ENCODE data around the gene PFDN4.

Gene PFDN4

GRCh38 chr20:54173653-54174456 lies 34.0 kb upstream of the PFDN4 start, which contains the start of gene CYP24A1:
TSS of gene CYP24A1 (minus strand) at chr20:54173986. CDS start at chr20:54173579, 407 bp downstream.
- no peaks in the 10 kb centered on the region for H3K79me1 ChIP-seq (ENCODE audit: low read depth, low read length)
- peaks cover 11 to 14% of the 10 kb centered on the region in 2 donors for H3K4me1 ChIP-seq (ENCODE audit: control insufficient read depth in 2 of 2, insufficient read depth in 1 of 2, low read depth in 1 of 2, low read length in 2 of 2)
- peak; percentile 12 for DNase-seq (ENCODE audit: low spot score)
- peak within 1 kb of the TSS; percentile 78 for H3K9ac ChIP-seq (ENCODE audit: low read depth, low read length, poor library complexity)
- no peak within 1 kb of the TSS for H2BK120ac ChIP-seq (ENCODE audit: low read depth, low read length)
- peak within 1 kb of the TSS in 1 of 2 donors; percentile 72 for H3K4me3 ChIP-seq (ENCODE audit: low read length in 2 of 2)
- peak within 1 kb of the TSS; percentile 40 for H3K23ac ChIP-seq (ENCODE audit: low read depth, low read length, poor library complexity)
- H2AFZ ChIP-seq (ENCODE audit: low read length), result peak within 1 kb of the TSS; percentile 69
- no CpG with 5 or more reads among the region's 61 CpGs for WGBS, 2 donors (ENCODE audit: extremely low coverage in 2 of 2, insufficient read length in 2 of 2, insufficient replicate concordance in 1 of 2)
- no peak within 1 kb of the TSS for H4K8ac ChIP-seq (ENCODE audit: low read depth, low read length)
- peak within 1 kb of the TSS; percentile 85 for H3K4me2 ChIP-seq (ENCODE audit: insufficient read depth, low read length, poor library complexity, severe bottlenecking)
- no peak within 1 kb of the TSS for H3K27ac ChIP-seq (replicated peaks; ENCODE audit: low read length)
- H2BK12ac ChIP-seq (ENCODE audit: low read length), result no peak within 1 kb of the TSS
- no peak within 1 kb of the TSS for H2AK5ac ChIP-seq (ENCODE audit: low read depth, low read length)
- H3K27me3 ChIP-seq (ENCODE audit: control insufficient read depth in 3 of 3, insufficient read depth in 3 of 3, low read depth in 1 of 3, low read length in 3 of 3), result peaks cover 19 to 81% (median 48%) of the 10 kb centered on the region in 3 experiments
- H3K36me3 ChIP-seq (replicated peaks in 1 of 2; ENCODE audit: control insufficient read depth in 2 of 2, insufficient read depth in 2 of 2, low read length in 2 of 2), result no peaks in the 10 kb centered on the region
- no peaks in the 10 kb centered on the region for H3K9me3 ChIP-seq (replicated peaks in 1 of 2; ENCODE audit: control insufficient read depth in 2 of 2, insufficient read depth in 1 of 2, low read depth in 1 of 2, low read length in 2 of 2)
- peak within 1 kb of the TSS; percentile 80 for H3K18ac ChIP-seq (ENCODE audit: low read length)
- no peak within 1 kb of the TSS for H3K4ac ChIP-seq (ENCODE audit: low read length)
- H2BK5ac ChIP-seq (ENCODE audit: low read length), result peak within 1 kb of the TSS; percentile 70
- no peak within 1 kb of the TSS for H2BK15ac ChIP-seq (ENCODE audit: low read length)
- H3K14ac ChIP-seq (ENCODE audit: low read length), result peak within 1 kb of the TSS; percentile 27
- H4K91ac ChIP-seq (ENCODE audit: low read depth, low read length, poor library complexity), result no peak within 1 kb of the TSS

GRCh38 chr20:54174457-54175175 lies 33.3 kb upstream of the PFDN4 start:
- peaks cover 19 to 74% (median 48%) of the 10 kb centered on the region in 3 experiments for H3K27me3 ChIP-seq (ENCODE audit: control insufficient read depth in 3 of 3, insufficient read depth in 3 of 3, low read depth in 1 of 3, low read length in 3 of 3)
- H3K4ac ChIP-seq (ENCODE audit: low read length), result no peak overlapping the region
- no CpG with 5 or more reads among the region's 18 CpGs for WGBS, 2 donors (ENCODE audit: extremely low coverage in 2 of 2, insufficient read length in 2 of 2, insufficient replicate concordance in 1 of 2)
- H3K79me1 ChIP-seq (ENCODE audit: low read depth, low read length), result no peaks in the 10 kb centered on the region
- peak overlapping the region; percentile 25 for H3K14ac ChIP-seq (ENCODE audit: low read length)
- H3K4me1 ChIP-seq (ENCODE audit: control insufficient read depth in 2 of 2, insufficient read depth in 1 of 2, low read depth in 1 of 2, low read length in 2 of 2), result peaks cover 11 to 14% of the 10 kb centered on the region in 2 donors
- no peaks in the 10 kb centered on the region for H3K9me3 ChIP-seq (replicated peaks in 1 of 2; ENCODE audit: control insufficient read depth in 2 of 2, insufficient read depth in 1 of 2, low read depth in 1 of 2, low read length in 2 of 2)
- no peak overlapping the region for H3K23ac ChIP-seq (ENCODE audit: low read depth, low read length, poor library complexity)
- no peak overlapping the region for H2BK12ac ChIP-seq (ENCODE audit: low read length)
- H2AK5ac ChIP-seq (ENCODE audit: low read depth, low read length), result no peak overlapping the region
- H2BK15ac ChIP-seq (ENCODE audit: low read length), result no peak overlapping the region
- peak overlapping the region; percentile 69 for H2AFZ ChIP-seq (ENCODE audit: low read length)
- DNase-seq (ENCODE audit: low spot score), result peak; percentile 18
- no peak overlapping the region for H4K8ac ChIP-seq (ENCODE audit: low read depth, low read length)
- H2BK5ac ChIP-seq (ENCODE audit: low read length), result no peak overlapping the region
- H4K91ac ChIP-seq (ENCODE audit: low read depth, low read length, poor library complexity), result no peak overlapping the region
- no peak overlapping the region for H3K27ac ChIP-seq (replicated peaks; ENCODE audit: low read length)
- H3K4me2 ChIP-seq (ENCODE audit: insufficient read depth, low read length, poor library complexity, severe bottlenecking), result peak overlapping the region; percentile 85
- no peak overlapping the region for H3K9ac ChIP-seq (ENCODE audit: low read depth, low read length, poor library complexity)
- peak overlapping the region; percentile 29 for H3K18ac ChIP-seq (ENCODE audit: low read length)
- H3K36me3 ChIP-seq (replicated peaks in 1 of 2; ENCODE audit: control insufficient read depth in 2 of 2, insufficient read depth in 2 of 2, low read length in 2 of 2), result no peaks in the 10 kb centered on the region
- H2BK120ac ChIP-seq (ENCODE audit: low read depth, low read length), result no peak overlapping the region
- H3K4me3 ChIP-seq (ENCODE audit: low read length in 2 of 2), result no peak overlapping the region

GRCh38 chr20:54176610-54177009 lies 31.3 kb upstream of the PFDN4 start:
- H3K4me2 ChIP-seq (ENCODE audit: insufficient read depth, low read length, poor library complexity, severe bottlenecking), result no peak overlapping the region
- H3K36me3 ChIP-seq (replicated peaks in 1 of 2; ENCODE audit: control insufficient read depth in 2 of 2, insufficient read depth in 2 of 2, low read length in 2 of 2), result no peaks in the 10 kb centered on the region
- no peak overlapping the region for H3K4ac ChIP-seq (ENCODE audit: low read length)
- no peak overlapping the region for H4K91ac ChIP-seq (ENCODE audit: low read depth, low read length, poor library complexity)
- no peak overlapping the region for H3K18ac ChIP-seq (ENCODE audit: low read length)
- peaks cover 11 to 14% of the 10 kb centered on the region in 2 donors for H3K4me1 ChIP-seq (ENCODE audit: control insufficient read depth in 2 of 2, insufficient read depth in 1 of 2, low read depth in 1 of 2, low read length in 2 of 2)
- no peaks in the 10 kb centered on the region for H3K9me3 ChIP-seq (replicated peaks in 1 of 2; ENCODE audit: control insufficient read depth in 2 of 2, insufficient read depth in 1 of 2, low read depth in 1 of 2, low read length in 2 of 2)
- no peak overlapping the region for H2BK12ac ChIP-seq (ENCODE audit: low read length)
- no peak overlapping the region for H2AK5ac ChIP-seq (ENCODE audit: low read depth, low read length)
- H2AFZ ChIP-seq (ENCODE audit: low read length), result no peak overlapping the region
- no peak overlapping the region for H3K23ac ChIP-seq (ENCODE audit: low read depth, low read length, poor library complexity)
- WGBS, 2 donors (ENCODE audit: extremely low coverage in 2 of 2, insufficient read length in 2 of 2, insufficient replicate concordance in 1 of 2), result no CpG with 5 or more reads among the region's 2 CpGs
- no peak overlapping the region for H2BK120ac ChIP-seq (ENCODE audit: low read depth, low read length)
- no peak for DNase-seq (ENCODE audit: low spot score)
- H4K8ac ChIP-seq (ENCODE audit: low read depth, low read length), result no peak overlapping the region
- H3K4me3 ChIP-seq (ENCODE audit: low read length in 2 of 2), result no peak overlapping the region
- H3K27me3 ChIP-seq (ENCODE audit: control insufficient read depth in 3 of 3, insufficient read depth in 3 of 3, low read depth in 1 of 3, low read length in 3 of 3), result peaks cover 19 to 67% (median 38%) of the 10 kb centered on the region in 3 experiments
- H3K14ac ChIP-seq (ENCODE audit: low read length), result no peak overlapping the region
- H3K27ac ChIP-seq (replicated peaks; ENCODE audit: low read length), result no peak overlapping the region
- no peak overlapping the region for H2BK5ac ChIP-seq (ENCODE audit: low read length)
- no peak overlapping the region for H3K9ac ChIP-seq (ENCODE audit: low read depth, low read length, poor library complexity)
- no peaks in the 10 kb centered on the region for H3K79me1 ChIP-seq (ENCODE audit: low read depth, low read length)
- H2BK15ac ChIP-seq (ENCODE audit: low read length), result no peak overlapping the region

GRCh38 chr20:54177378-54177777 lies 30.5 kb upstream of the PFDN4 start:
- Histone ChIP-seq H3K9me3 (replicated peaks in 1 of 2; ENCODE audit: control insufficient read depth in 2 of 2, insufficient read depth in 1 of 2, low read depth in 1 of 2, low read length in 2 of 2) (no peaks in the 10 kb centered on the region), H3K36me3 (replicated peaks in 1 of 2; ENCODE audit: control insufficient read depth in 2 of 2, insufficient read depth in 2 of 2, low read length in 2 of 2) (no peaks in the 10 kb centered on the region), H2BK120ac (ENCODE audit: low read depth, low read length) (no peak overlapping the region), H3K27ac (replicated peaks; ENCODE audit: low read length) (no peak overlapping the region), H3K14ac (ENCODE audit: low read length) (no peak overlapping the region), H4K8ac (ENCODE audit: low read depth, low read length) (no peak overlapping the region), H3K4me3 (ENCODE audit: low read length in 2 of 2) (no peak overlapping the region), H2AFZ (ENCODE audit: low read length) (no peak overlapping the region), H2BK5ac (ENCODE audit: low read length) (no peak overlapping the region), H2BK12ac (ENCODE audit: low read length) (no peak overlapping the region), H3K4me1 (ENCODE audit: control insufficient read depth in 2 of 2, insufficient read depth in 1 of 2, low read depth in 1 of 2, low read length in 2 of 2) (peaks cover 11 to 14% of the 10 kb centered on the region in 2 donors), H3K27me3 (ENCODE audit: control insufficient read depth in 3 of 3, insufficient read depth in 3 of 3, low read depth in 1 of 3, low read length in 3 of 3) (peaks cover 19 to 61% (median 30%) of the 10 kb centered on the region in 3 experiments), H3K9ac (ENCODE audit: low read depth, low read length, poor library complexity) (no peak overlapping the region), H2AK5ac (ENCODE audit: low read depth, low read length) (no peak overlapping the region), H4K91ac (ENCODE audit: low read depth, low read length, poor library complexity) (no peak overlapping the region), H3K4ac (ENCODE audit: low read length) (no peak overlapping the region), H3K23ac (ENCODE audit: low read depth, low read length, poor library complexity) (no peak overlapping the region), H3K79me1 (ENCODE audit: low read depth, low read length) (no peaks in the 10 kb centered on the region), H2BK15ac (ENCODE audit: low read length) (no peak overlapping the region), H3K4me2 (ENCODE audit: insufficient read depth, low read length, poor library complexity, severe bottlenecking) (no peak overlapping the region), H3K18ac (ENCODE audit: low read length) (no peak overlapping the region)
- DNase-seq (ENCODE audit: low spot score), result no peak
- no CpG with 5 or more reads among the region's 6 CpGs for WGBS, 2 donors (ENCODE audit: extremely low coverage in 2 of 2, insufficient read length in 2 of 2, insufficient replicate concordance in 1 of 2)
